ENCODE measurements around the gene MBNL1.

- TF ChIP-seq CTCF (IDR thresholded peaks at IDR 0.05) (no peak), POLR2A (IDR thresholded peaks at IDR 0.05) (no peak)
Measured at GRCh38 chr3:152254041-152254440, 14.7 kb upstream of the MBNL1 start.
